IMR-90 (cell line): ENCODE data around the gene FDXR. TPM values are rescaled to one million over a fixed set of nuclear protein-coding genes. Genes with fewer than 3 reads are reported as not detected.

Experiments
- ATAC-seq: fragments of 200-7000 bp; cut with Tn5 transposase; 2 replicates; pipeline ENCODE4 v1.9.1; 2020; ENCODE audit warnings: low read depth, mild to moderate bottlenecking, moderate library complexity
- BruUV-seq: library from RNA; stranded (reverse); fragments of 400-500 nt; replicated peaks from 2 replicates; lab custom pipeline; 2021; lab: Mats Ljungman, UMichigan
- CTCF ChIA-PET: fragments of 300-600 bp; formaldehyde crosslinking; extraction: SDS; loops from one replicate; lab custom pipeline; 2021; ENCODE audit warnings: antibody characterized with exemption; lab: Yijun Ruan, JAX
- POLR2A ChIA-PET: fragments of 300-600 bp; sonication (Branson Sonifier 250); formaldehyde crosslinking; loops from one replicate; lab custom pipeline; 2022; ENCODE audit warnings: antibody characterized with exemption; ENCODE audit not compliant: unreplicated experiment; lab: Charles Lee
- DNase-seq: peaks from one replicate; pipeline ENCODE4 v3.0.0; 2013
- H2AFZ ChIP-seq: replicated peaks from 2 replicates; pipeline ENCODE3; 2013; ENCODE audit warnings: low read length, mild to moderate bottlenecking; ENCODE audit not compliant: poor library complexity
- H2AK5ac ChIP-seq: 2 replicates; pipeline ENCODE4 v1.6.1; 2013; ENCODE audit warnings: low read depth, low read length, inconsistent platforms
- H2AK9ac ChIP-seq: replicated peaks from 2 replicates; pipeline ENCODE3; 2013; ENCODE audit warnings: mild to moderate bottlenecking, low read depth, low read length, moderate library complexity; ENCODE audit not compliant: poor library complexity
- H2BK120ac ChIP-seq: 2 replicates; pipeline ENCODE4 v1.6.1; 2013; ENCODE audit warnings: low read depth, low read length, inconsistent platforms
- H2BK15ac ChIP-seq: 3 replicates; pipeline ENCODE4 v1.6.1; 2013; ENCODE audit warnings: low read depth, low read length, inconsistent platforms
- H2BK20ac ChIP-seq: 2 replicates; pipeline ENCODE4 v1.6.1; 2013; ENCODE audit warnings: low read depth, mild to moderate bottlenecking, inconsistent platforms, low read length, moderate library complexity
- H2BK5ac ChIP-seq: 2 replicates; pipeline ENCODE4 v1.6.1; 2013; ENCODE audit warnings: mild to moderate bottlenecking, low read depth, low read length, inconsistent platforms; ENCODE audit not compliant: poor library complexity, severe bottlenecking
- H3K14ac ChIP-seq: replicated peaks from 2 replicates; pipeline ENCODE4 v1.6.1; 2013; ENCODE audit warnings: low read depth, low read length, inconsistent platforms
- H3K18ac ChIP-seq: 2 replicates; pipeline ENCODE4 v1.6.1; 2013; ENCODE audit warnings: low read depth, low read length, control low read depth
- H3K23ac ChIP-seq: 2 replicates; pipeline ENCODE4 v1.6.1; 2013; ENCODE audit warnings: low read depth, low read length, inconsistent platforms
- H3K27ac ChIP-seq: 2 replicates; pipeline ENCODE4 v1.5.1; 2013; ENCODE audit warnings: mild to moderate bottlenecking, control low read depth, low read length; ENCODE audit not compliant: insufficient read depth
- H3K27me3 ChIP-seq: 2 replicates; pipeline ENCODE4 v1.6.1; 2013; ENCODE audit warnings: low read length; ENCODE audit not compliant: control insufficient read depth, insufficient read depth
- H3K36me3 ChIP-seq: 2 replicates; pipeline ENCODE4 v1.6.1; 2013; ENCODE audit warnings: low read length, mixed read lengths; ENCODE audit not compliant: control insufficient read depth, insufficient read depth
- H3K4ac ChIP-seq: 2 replicates; pipeline ENCODE4 v1.6.1; 2013; ENCODE audit warnings: low read depth, low read length, inconsistent platforms
- H3K4me1 ChIP-seq: 2 replicates; pipeline ENCODE4 v1.6.1; 2013; ENCODE audit warnings: low read length, mixed read lengths; ENCODE audit not compliant: control insufficient read depth, insufficient read depth
- H3K4me2 ChIP-seq: 2 replicates; pipeline ENCODE4 v1.6.1; 2013; ENCODE audit warnings: low read depth, mild to moderate bottlenecking, control low read depth, low read length, moderate library complexity
- H3K4me3 ChIP-seq: 2 replicates; pipeline ENCODE4 v1.5.1; 2013; ENCODE audit warnings: low read depth, mild to moderate bottlenecking, control low read depth, low read length, moderate library complexity; ENCODE audit not compliant: insufficient read depth
- H3K56ac ChIP-seq: 2 replicates; pipeline ENCODE4 v1.6.1; 2013; ENCODE audit warnings: low read length, inconsistent platforms; ENCODE audit not compliant: insufficient read depth; ENCODE audit errors: extremely low read depth
- H3K79me1 ChIP-seq, 2 experiments: 2 replicates each; pipeline ENCODE4 v1.6.1; 2013; ENCODE audit warnings: low read length in 2 of 2, inconsistent platforms in 1 of 2, low read depth in 1 of 2
- H3K9ac ChIP-seq: 2 replicates; pipeline ENCODE4 v1.6.1; 2013; ENCODE audit warnings: low read depth, low read length, control low read depth
- H3K9me1 ChIP-seq: 2 replicates; pipeline ENCODE4 v1.6.1; 2013; ENCODE audit warnings: low read length, inconsistent platforms; ENCODE audit not compliant: insufficient read depth
- H3K9me3 ChIP-seq: 2 replicates; pipeline ENCODE4 v1.6.1; 2013; ENCODE audit warnings: low read length; ENCODE audit not compliant: control insufficient read depth, insufficient read depth
- H4K20me1 ChIP-seq: 2 replicates; pipeline ENCODE4 v1.6.1; 2013; ENCODE audit warnings: low read length, inconsistent platforms; ENCODE audit not compliant: insufficient read depth
- H4K5ac ChIP-seq: 2 replicates; pipeline ENCODE4 v1.6.1; 2013; ENCODE audit warnings: mild to moderate bottlenecking, low read depth, low read length, control low read depth
- H4K8ac ChIP-seq, 2 experiments: 2 replicates each; pipeline ENCODE4 v1.6.1; 2013; ENCODE audit warnings: low read depth in 2 of 2, low read length in 2 of 2, control low read depth in 1 of 2, inconsistent platforms in 1 of 2
- H4K91ac ChIP-seq: 2 replicates; pipeline ENCODE4 v1.6.1; 2013; ENCODE audit warnings: low read depth, low read length, inconsistent platforms; ENCODE audit not compliant: insufficient read depth
- CEBPB ChIP-seq: IDR thresholded peaks from 2 replicates; pipeline ENCODE4 v1.6.1; 2012; ENCODE audit warnings: low read depth, low read length, improper control_type of control experiment
- CHD1 ChIP-seq: IDR thresholded peaks from 2 replicates; pipeline ENCODE4 v1.6.1; 2012; ENCODE audit warnings: low read depth, low read length, improper control_type of control experiment
- ELK1 ChIP-seq: fragments of 150-350 bp; IDR thresholded peaks from 2 replicates; pipeline ENCODE4 v1.6.1; 2016; ENCODE audit warnings: low read depth, mild to moderate bottlenecking, low read length, moderate library complexity, borderline replicate concordance
- FOS ChIP-seq: fragments of 150-350 bp; IDR thresholded peaks from 2 replicates; pipeline ENCODE4 v1.6.1; 2016; ENCODE audit warnings: low read depth, low read length
- MAFK ChIP-seq: IDR thresholded peaks from 2 replicates; pipeline ENCODE4 v1.6.1; 2012; ENCODE audit warnings: low read depth, low read length, improper control_type of control experiment
- MAZ ChIP-seq: IDR thresholded peaks from 2 replicates; pipeline ENCODE4 v1.6.1; 2012; ENCODE audit warnings: low read depth, mild to moderate bottlenecking, low read length, improper control_type of control experiment, moderate library complexity, borderline replicate concordance
- MXI1 ChIP-seq: IDR thresholded peaks from 2 replicates; pipeline ENCODE4 v1.6.1; 2012; ENCODE audit warnings: low read depth, mild to moderate bottlenecking, low read length, moderate library complexity, borderline replicate concordance
- NFE2L2 ChIP-seq: fragments of 150-350 bp; IDR thresholded peaks from 2 replicates; pipeline ENCODE4 v1.6.1; 2016; ENCODE audit warnings: low read depth, mild to moderate bottlenecking, low read length
- POLR2A ChIP-seq: IDR thresholded peaks from 2 replicates; pipeline ENCODE4 v1.6.1; 2012; ENCODE audit warnings: mild to moderate bottlenecking, low read depth, low read length
- RAD21 ChIP-seq: IDR thresholded peaks from 2 replicates; pipeline ENCODE4 v1.6.1; 2012; ENCODE audit warnings: low read length, improper control_type of control experiment
- RCOR1 ChIP-seq: IDR thresholded peaks from 2 replicates; pipeline ENCODE4 v1.6.1; 2012; ENCODE audit warnings: mild to moderate bottlenecking, low read length, improper control_type of control experiment; ENCODE audit not compliant: insufficient replicate concordance
- RFX5 ChIP-seq: IDR thresholded peaks from 2 replicates; pipeline ENCODE4 v1.8.0; 2012; ENCODE audit warnings: low read depth, mild to moderate bottlenecking, low read length, moderate library complexity
- SMC3 ChIP-seq: fragments of 150-350 bp; IDR thresholded peaks from 2 replicates; pipeline ENCODE4 v1.6.1; 2016; ENCODE audit warnings: low read depth, mild to moderate bottlenecking, antibody characterized with exemption, low read length, moderate library complexity
- USF2 ChIP-seq: fragments of 150-350 bp; IDR thresholded peaks from 2 replicates; pipeline ENCODE4 v1.6.1; 2017; ENCODE audit warnings: mild to moderate bottlenecking, antibody characterized with exemption, low read length, low read depth
- WGBS, 2 experiments: methylation state at CpG; one replicate each; pipeline versions ENCODE4 v1.1.5 to v1.1.7; 2013; ENCODE audit warnings: missing lambda C conversion rate in 2 of 2; ENCODE audit not compliant: insufficient read length in 1 of 2; ENCODE audit errors: extremely low coverage in 2 of 2; 5-methylcytosine and 5-hydroxymethylcytosine counted together
- dilution Hi-C: fragments of 300-500 bp; cut with HindIII; formaldehyde crosslinking; loops from one replicate; pipeline ENCODE4 v1.14.3; 2018; ENCODE audit warnings: low sequenced_read_pairs; ENCODE audit not compliant: unreplicated experiment
- in situ Hi-C: fragments of 300-500 bp; cut with MboI; formaldehyde crosslinking; loops from 3 replicates; pipeline ENCODE4 v1.14.3; 2019; ENCODE audit warnings: low sequenced_read_pairs, inconsistent platforms, mixed read lengths
- intact Hi-C: fragments of 100-400 bp; cut with micrococcal nuclease; formaldehyde crosslinking; loops from 2 replicates; pipeline ENCODE4 v1.10.0; 2022
- polyA plus RNA-seq, 3 experiments: library from polyadenylated mRNA; depleted of rRNA; stranded (reverse); fragments of >200 nt; gene quantifications; 2 replicates each; pipeline ENCODE4 v1.2.3, GENCODE V29; 2012; ENCODE audit warnings: low replicate concordance in 1 of 3
- total RNA-seq: library from RNA; depleted of rRNA; stranded (reverse); fragments of >200 nt; gene quantifications from 2 replicates; pipeline ENCODE4 v1.2.3, GENCODE V29; 2012
- TF ChIP-seq, protein P1 (sequence below): conservative IDR thresholded peaks from 2 replicates; pipeline ENCODE4 v1.5.1; 2012; ENCODE audit warnings: mild to moderate bottlenecking, low read depth, low read length, improper control_type of control experiment

FDXR gene
- total and polyA plus RNA-seq, 2 of the 4 experiments (the other 2 are of a cell fraction): 12.4 to 18.6 TPM

- Histone ChIP-seq H3K4ac (no peak overlapping the region), H2BK120ac (no peak overlapping the region), H4K8ac (no peak overlapping the region), H3K18ac (no peak overlapping the region), H4K20me1 (no peaks in the 10 kb centered on the region; the same call in 1 of the 2 replicates), H3K4me2 (no peak overlapping the region), H3K27me3 (peaks cover 74% of the 10 kb centered on the region), H2BK15ac (no peak overlapping the region), H2BK5ac (no peak overlapping the region), H3K4me3 (no peak overlapping the region), H4K91ac (no peak overlapping the region), H3K14ac (no peak overlapping the region), H2AK9ac (no peak overlapping the region), H3K4me1 (no peaks in the 10 kb centered on the region; the same call in 1 of the 2 replicates), H3K9me3 (no peaks in the 10 kb centered on the region; the same call in 1 of the 2 replicates), H2AK5ac (no peak overlapping the region), H3K23ac (no peak overlapping the region), H3K27ac (no peak overlapping the region), H3K9me1 (no peaks in the 10 kb centered on the region), H3K56ac (no peak overlapping the region), H4K5ac (no peak overlapping the region), H2AFZ (no peak overlapping the region), H3K9ac (no peak overlapping the region), H3K79me1 (no peaks in the 10 kb centered on the region), H3K36me3 (peaks cover 6% of the 10 kb centered on the region; the same call in 1 of the 2 replicates), H2BK20ac (no peak overlapping the region)
- in situ Hi-C loops: loop anchor here (25.0 kb wide), 1 partner anchor 647 kb away; the partner anchor contains the start of genes RPL38 and TTYH2
- 43% methylated on average over 5 of the region's 12 CpGs; no CpG with 5 or more reads in 1 of the 2 experiments for WGBS, 2 experiments
- intact Hi-C loops: no loop called here
- DNase-seq (no peak), ATAC-seq (no peak)
- BruUV-seq: no TSS peak
- ChIA-PET CTCF (interaction anchor here (1.2 kb wide), 1 partner anchor 68 kb away, joined by 3 read pairs; no protein-coding TSS in a partner anchor), POLR2A (no interaction called here)
- dilution Hi-C loops: no loop called here
- no peak for TF ChIP-seq NFE2L2
- no peak for TF ChIP-seq SMC3
- TF ChIP-seq, protein P1, sequence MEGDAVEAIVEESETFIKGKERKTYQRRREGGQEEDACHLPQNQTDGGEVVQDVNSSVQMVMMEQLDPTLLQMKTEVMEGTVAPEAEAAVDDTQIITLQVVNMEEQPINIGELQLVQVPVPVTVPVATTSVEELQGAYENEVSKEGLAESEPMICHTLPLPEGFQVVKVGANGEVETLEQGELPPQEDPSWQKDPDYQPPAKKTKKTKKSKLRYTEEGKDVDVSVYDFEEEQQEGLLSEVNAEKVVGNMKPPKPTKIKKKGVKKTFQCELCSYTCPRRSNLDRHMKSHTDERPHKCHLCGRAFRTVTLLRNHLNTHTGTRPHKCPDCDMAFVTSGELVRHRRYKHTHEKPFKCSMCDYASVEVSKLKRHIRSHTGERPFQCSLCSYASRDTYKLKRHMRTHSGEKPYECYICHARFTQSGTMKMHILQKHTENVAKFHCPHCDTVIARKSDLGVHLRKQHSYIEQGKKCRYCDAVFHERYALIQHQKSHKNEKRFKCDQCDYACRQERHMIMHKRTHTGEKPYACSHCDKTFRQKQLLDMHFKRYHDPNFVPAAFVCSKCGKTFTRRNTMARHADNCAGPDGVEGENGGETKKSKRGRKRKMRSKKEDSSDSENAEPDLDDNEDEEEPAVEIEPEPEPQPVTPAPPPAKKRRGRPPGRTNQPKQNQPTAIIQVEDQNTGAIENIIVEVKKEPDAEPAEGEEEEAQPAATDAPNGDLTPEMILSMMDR: no peak
- TF ChIP-seq USF2: no peak
- TF ChIP-seq CEBPB: no peak
- no peak for TF ChIP-seq MXI1
- TF ChIP-seq MAFK: no peak
- no peak for TF ChIP-seq CHD1
- TF ChIP-seq FOS: no peak
- TF ChIP-seq POLR2A: no peak
- TF ChIP-seq RFX5: no peak
- TF ChIP-seq RCOR1: no peak
- no peak for TF ChIP-seq MAZ
- TF ChIP-seq RAD21: no peak
- no peak for TF ChIP-seq ELK1
Measured at GRCh38 chr17:74858672-74859458, 13.9 kb downstream of the FDXR start.
